ENCODE results near the gene ADAMTS10. TPM values are rescaled to one million over a fixed set of nuclear protein-coding genes. Genes with fewer than 3 reads are reported as not detected.

ADAMTS10 gene
- 4.4 and 11.9 TPM in 2 replicates for total RNA-seq

GRCh38 chr19:8610041-8610935 is at the start of gene ADAMTS10:
TSS of gene ADAMTS10 (minus strand) at chr19:8610715. CDS start at chr19:8605710, 5,005 bp downstream.

DNA sequence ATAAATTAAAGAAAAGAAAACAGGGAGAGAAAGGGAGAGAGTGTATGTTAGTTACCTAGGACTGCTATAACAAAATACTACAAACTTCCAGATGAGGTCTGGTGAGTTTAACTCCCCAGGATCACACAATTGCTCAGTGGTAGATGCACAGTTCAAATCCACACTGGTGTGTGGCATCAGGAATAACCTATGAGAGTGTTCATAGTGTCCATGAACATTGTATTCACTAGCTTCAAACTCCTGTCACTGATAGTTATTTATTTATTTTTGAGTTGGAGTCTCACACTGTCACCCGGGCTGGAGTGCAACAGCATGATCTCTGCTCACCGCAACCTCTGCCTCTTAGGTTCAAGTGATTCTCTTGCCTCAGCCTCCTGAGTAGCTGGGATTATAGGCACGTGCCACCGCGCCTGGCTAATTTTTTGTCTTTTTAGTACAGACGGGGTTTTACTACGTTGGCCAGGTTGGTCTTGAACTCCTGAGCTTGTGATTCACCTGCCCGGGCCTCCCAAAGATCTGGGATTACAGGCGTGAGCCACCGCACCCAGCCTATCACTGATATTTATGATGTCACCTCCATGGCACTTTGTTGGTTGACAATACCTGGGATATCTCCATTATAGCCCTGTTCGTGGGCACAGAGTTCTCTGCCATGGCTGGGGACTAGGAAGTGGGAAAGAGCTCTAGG is 19.6 kb upstream of the ADAMTS10 start, which contains the start of gene NFILZ:
Gene NFILZ (plus strand): TSS at position 638 of the 688 bp plus-strand sequence. CDS start 46,133 bp downstream, outside the sequence.

DNA sequence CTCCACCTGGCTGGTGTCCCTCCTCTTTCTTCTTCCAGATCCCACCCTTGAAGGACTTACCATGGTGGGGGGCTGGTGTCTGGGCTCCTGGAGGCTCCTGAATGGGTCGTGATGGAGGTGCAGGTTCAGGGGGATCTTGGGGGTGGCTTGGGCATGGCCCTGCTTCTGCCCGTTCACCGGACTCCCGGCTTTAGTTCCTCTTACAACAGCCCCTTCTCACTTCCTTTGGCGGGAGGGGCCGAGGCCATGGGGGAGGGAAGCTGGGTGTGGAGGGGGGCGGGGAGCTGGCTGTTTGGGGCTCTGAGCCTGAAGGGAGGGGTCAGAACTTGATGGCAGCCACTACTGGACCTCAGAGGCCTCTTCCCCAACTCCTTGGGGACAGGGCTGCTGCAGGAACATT is 33.3 kb downstream of the ADAMTS10 start, which contains the start of gene MYO1F:
Gene MYO1F (minus strand): TSS at position 196 of the 400 bp plus-strand sequence. CDS start 133 bp downstream, at position 63.

Other genes starting within 250 kb of the ADAMTS10 start
- gene ANGPTL4, start 246.6 kb downstream of the ADAMTS10 start, total RNA-seq, result 3.9 and 6.9 TPM in 2 replicates
- 48.6 and 113 TPM in 2 replicates for gene RAB11B, start 220.4 kb downstream of the ADAMTS10 start, total RNA-seq
- gene MARCHF2, start 197.4 kb downstream of the ADAMTS10 start, total RNA-seq, result 62.3 and 126 TPM in 2 replicates
- 47.8 and 97.3 TPM in 2 replicates for gene HNRNPM, start 165.7 kb downstream of the ADAMTS10 start, total RNA-seq
- not detected in 2 replicates for gene PRAM1, start 108.1 kb downstream of the ADAMTS10 start, total RNA-seq
- 7.8 and 10.5 TPM in 2 replicates for gene ZNF414, start 96.5 kb downstream of the ADAMTS10 start, total RNA-seq
- gene MYO1F, start 33.3 kb downstream of the ADAMTS10 start, total RNA-seq, result under 0.01 and 0.17 TPM in 2 replicates
- not detected in 2 replicates for gene NFILZ, start 19.9 kb upstream of the ADAMTS10 start, total RNA-seq
- gene ACTL9, start 88.1 kb upstream of the ADAMTS10 start, total RNA-seq, result not detected in 2 replicates
- gene OR2Z1, start 110.9 kb upstream of the ADAMTS10 start, total RNA-seq, result not detected in 2 replicates
- gene ZNF558, start 221.6 kb upstream of the ADAMTS10 start, total RNA-seq, result 25.2 and 38.4 TPM in 2 replicates
- not detected in 2 replicates for gene MBD3L1, start 221.7 kb upstream of the ADAMTS10 start, total RNA-seq

Data from smooth muscle cell of trachea (primary cell).